Measurements from ENCODE around the gene MYDGF. TPM values are rescaled to one million over a fixed set of nuclear protein-coding genes. Genes with fewer than 3 reads are reported as not detected.

Gene MYDGF
- total RNA-seq, 2 experiments from 2014 or later, result 73.3 to 77.3 TPM

DNA sequence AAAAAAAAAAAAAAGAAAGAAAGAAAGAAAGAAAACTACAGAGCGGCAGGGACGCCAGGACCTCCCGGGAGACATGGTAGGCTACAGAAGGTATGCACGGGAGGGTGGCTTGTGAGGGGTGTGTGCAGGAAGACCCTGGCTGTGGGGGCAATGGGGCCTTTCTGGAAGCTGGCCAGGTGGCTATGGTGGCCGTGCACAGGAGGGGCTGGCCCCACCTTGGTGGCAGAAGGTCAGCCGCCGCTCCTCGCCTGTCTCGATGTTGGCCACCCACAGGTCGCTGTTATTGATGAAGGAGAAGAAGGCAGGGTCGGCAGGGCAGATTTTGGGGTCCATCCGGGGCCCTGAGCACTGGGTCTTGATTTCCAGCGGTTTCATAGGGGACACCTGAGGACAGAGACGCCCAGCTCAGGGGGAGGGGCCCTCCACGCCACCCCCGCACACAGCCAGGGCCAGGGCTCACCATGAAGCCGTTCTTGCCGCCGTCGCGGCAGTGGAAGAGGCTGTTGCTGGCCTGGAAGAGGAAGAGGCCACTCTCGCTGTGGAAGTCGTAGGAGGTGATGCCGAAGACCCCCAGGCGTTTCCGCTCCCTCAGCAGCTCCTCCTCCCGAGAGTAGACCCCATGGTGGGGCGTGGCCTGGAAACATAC is 33.7 kb upstream of the MYDGF start:
- ChIA-PET POLR2A (no interaction called here), CTCF (ENCODE audit: unreplicated experiment) (no interaction called here)
- no peaks in the 10 kb centered on the region for H4K20me1 ChIP-seq (ENCODE audit: insufficient read depth, low read length)
- TF ChIP-seq, protein P1, sequence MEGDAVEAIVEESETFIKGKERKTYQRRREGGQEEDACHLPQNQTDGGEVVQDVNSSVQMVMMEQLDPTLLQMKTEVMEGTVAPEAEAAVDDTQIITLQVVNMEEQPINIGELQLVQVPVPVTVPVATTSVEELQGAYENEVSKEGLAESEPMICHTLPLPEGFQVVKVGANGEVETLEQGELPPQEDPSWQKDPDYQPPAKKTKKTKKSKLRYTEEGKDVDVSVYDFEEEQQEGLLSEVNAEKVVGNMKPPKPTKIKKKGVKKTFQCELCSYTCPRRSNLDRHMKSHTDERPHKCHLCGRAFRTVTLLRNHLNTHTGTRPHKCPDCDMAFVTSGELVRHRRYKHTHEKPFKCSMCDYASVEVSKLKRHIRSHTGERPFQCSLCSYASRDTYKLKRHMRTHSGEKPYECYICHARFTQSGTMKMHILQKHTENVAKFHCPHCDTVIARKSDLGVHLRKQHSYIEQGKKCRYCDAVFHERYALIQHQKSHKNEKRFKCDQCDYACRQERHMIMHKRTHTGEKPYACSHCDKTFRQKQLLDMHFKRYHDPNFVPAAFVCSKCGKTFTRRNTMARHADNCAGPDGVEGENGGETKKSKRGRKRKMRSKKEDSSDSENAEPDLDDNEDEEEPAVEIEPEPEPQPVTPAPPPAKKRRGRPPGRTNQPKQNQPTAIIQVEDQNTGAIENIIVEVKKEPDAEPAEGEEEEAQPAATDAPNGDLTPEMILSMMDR (conservative IDR thresholded peaks at IDR 0.05; ENCODE audit: low read length), result no peak
- TF ChIP-seq EZH2phosphoT487 (IDR thresholded peaks at IDR 0.05; ENCODE audit: borderline replicate concordance, low read depth, low read length), result no peak
- H3K9me3 ChIP-seq (ENCODE audit: low read length), result no peaks in the 10 kb centered on the region
- BruUV-seq (replicated peaks), result no TSS peak
- H2AFZ ChIP-seq (ENCODE audit: low read length), result no peak overlapping the region
- no peaks in the 10 kb centered on the region for H3K79me2 ChIP-seq (ENCODE audit: insufficient read depth, low read depth, low read length)
- intact Hi-C loops (cut with micrococcal nuclease; ENCODE audit: unreplicated experiment), result no loop called here
- H3K27ac ChIP-seq (ENCODE audit: low read depth, low read length, poor library complexity, severe bottlenecking), result no peak overlapping the region
- H3K4me1 ChIP-seq (ENCODE audit: insufficient read depth, low read length, poor library complexity, severe bottlenecking), result no peaks in the 10 kb centered on the region
- H3K9me2 ChIP-seq (ENCODE audit: insufficient read depth, low read length), result no peaks in the 10 kb centered on the region
- H3K36me3 ChIP-seq (ENCODE audit: insufficient read depth, low read length), result peaks cover 64% of the 10 kb centered on the region
- no peak overlapping the region for H3K4me2 ChIP-seq (ENCODE audit: low read length)
- H3K4me3 ChIP-seq (ENCODE audit: low read depth, low read length, poor library complexity, severe bottlenecking), result no peak overlapping the region
- no peak for DNase-seq (ENCODE audit: low spot score)

DNA sequence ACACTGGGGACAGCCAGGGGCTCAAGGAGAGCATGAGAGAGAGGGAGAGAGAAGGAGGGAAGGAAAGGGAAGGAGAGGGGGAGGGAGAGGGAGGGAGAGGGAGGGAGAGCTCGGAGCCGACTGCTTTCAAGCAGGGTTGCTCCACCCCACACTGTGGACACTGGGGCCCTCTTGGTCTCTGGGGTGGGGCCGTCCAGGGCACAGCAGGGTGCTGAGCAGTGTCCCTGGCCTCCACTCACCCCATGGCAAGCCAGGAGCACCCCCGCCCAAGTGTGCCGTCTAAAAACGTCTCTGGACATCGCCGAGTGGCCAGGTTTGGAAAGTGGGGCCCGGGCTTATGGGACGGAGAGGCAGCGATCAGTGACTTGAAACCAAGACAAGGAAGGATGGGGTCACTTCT is 32.6 kb upstream of the MYDGF start:
- intact Hi-C loops (cut with micrococcal nuclease; ENCODE audit: unreplicated experiment), result no loop called here
- H3K79me2 ChIP-seq (ENCODE audit: insufficient read depth, low read depth, low read length), result no peaks in the 10 kb centered on the region
- H3K27ac ChIP-seq (ENCODE audit: low read depth, low read length, poor library complexity, severe bottlenecking), result no peak overlapping the region
- H3K9me2 ChIP-seq (ENCODE audit: insufficient read depth, low read length), result no peaks in the 10 kb centered on the region
- no peaks in the 10 kb centered on the region for H3K4me1 ChIP-seq (ENCODE audit: insufficient read depth, low read length, poor library complexity, severe bottlenecking)
- H4K20me1 ChIP-seq (ENCODE audit: insufficient read depth, low read length), result no peaks in the 10 kb centered on the region
- no peaks in the 10 kb centered on the region for H3K9me3 ChIP-seq (ENCODE audit: low read length)
- H3K36me3 ChIP-seq (ENCODE audit: insufficient read depth, low read length), result peaks cover 69% of the 10 kb centered on the region
- ChIA-PET POLR2A (no interaction called here), CTCF (ENCODE audit: unreplicated experiment) (no interaction called here)
- DNase-seq (ENCODE audit: low spot score), result no peak
- H3K4me2 ChIP-seq (ENCODE audit: low read length), result no peak overlapping the region
- H2AFZ ChIP-seq (ENCODE audit: low read length), result no peak overlapping the region
- no peak overlapping the region for H3K4me3 ChIP-seq (ENCODE audit: low read depth, low read length, poor library complexity, severe bottlenecking)
- TF ChIP-seq, protein P1 (conservative IDR thresholded peaks at IDR 0.05; ENCODE audit: low read length), result no peak
- TF ChIP-seq EZH2phosphoT487 (IDR thresholded peaks at IDR 0.05; ENCODE audit: borderline replicate concordance, low read depth, low read length), result no peak
- BruUV-seq (replicated peaks), result no TSS peak

DNA sequence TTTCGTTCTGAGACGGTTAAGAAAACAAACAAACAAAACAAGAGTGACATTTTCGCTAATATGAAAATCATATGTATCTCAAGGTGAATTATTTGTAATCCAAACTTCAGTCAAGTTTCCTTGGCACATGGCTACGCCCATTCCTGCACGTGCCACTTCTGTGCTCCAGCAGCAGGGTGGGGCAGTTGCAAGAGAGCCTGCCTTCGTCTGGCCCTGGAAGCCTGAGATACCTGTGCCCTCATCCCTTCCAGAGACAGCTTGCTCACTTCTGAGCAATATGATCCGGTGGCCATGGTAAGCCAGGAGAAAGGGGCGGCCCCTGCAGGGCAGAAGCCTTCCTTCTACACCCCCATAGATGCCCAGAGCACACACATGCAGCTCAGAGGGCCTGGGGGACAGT is 31.4 kb upstream of the MYDGF start:
- Histone ChIP-seq H3K79me2 (ENCODE audit: insufficient read depth, low read depth, low read length) (no peaks in the 10 kb centered on the region), H3K4me2 (ENCODE audit: low read length) (no peak overlapping the region), H3K36me3 (ENCODE audit: insufficient read depth, low read length) (peaks cover 80% of the 10 kb centered on the region), H3K4me1 (ENCODE audit: insufficient read depth, low read length, poor library complexity, severe bottlenecking) (no peaks in the 10 kb centered on the region), H3K27ac (ENCODE audit: low read depth, low read length, poor library complexity, severe bottlenecking) (no peak overlapping the region), H2AFZ (ENCODE audit: low read length) (no peak overlapping the region), H4K20me1 (ENCODE audit: insufficient read depth, low read length) (no peaks in the 10 kb centered on the region), H3K4me3 (ENCODE audit: low read depth, low read length, poor library complexity, severe bottlenecking) (no peak overlapping the region), H3K9me3 (ENCODE audit: low read length) (no peaks in the 10 kb centered on the region), H3K9me2 (ENCODE audit: insufficient read depth, low read length) (no peaks in the 10 kb centered on the region)
- TF ChIP-seq EZH2phosphoT487 (IDR thresholded peaks at IDR 0.05; ENCODE audit: borderline replicate concordance, low read depth, low read length), result no peak
- TF ChIP-seq, protein P1 (conservative IDR thresholded peaks at IDR 0.05; ENCODE audit: low read length), result no peak
- BruUV-seq (replicated peaks), result no TSS peak
- ChIA-PET CTCF (ENCODE audit: unreplicated experiment) (no interaction called here), POLR2A (interaction anchor here (0.6 kb wide), 1 partner anchor 1145 kb away, joined by 3 read pairs; no protein-coding TSS in a partner anchor)
- intact Hi-C loops (cut with micrococcal nuclease; ENCODE audit: unreplicated experiment), result no loop called here
- no peak for DNase-seq (ENCODE audit: low spot score)
